ENCODE measurements around the gene NCBP3. TPM values are rescaled to one million over a fixed set of nuclear protein-coding genes. Genes with fewer than 3 reads are reported as not detected.
"Not testable (repeated sequence)": the region's sequence is repeated elsewhere in the genome, so short reads cannot be mapped to it uniquely, and the experiment has no call there.

Gene NCBP3
- total and polyA plus RNA-seq, 4 donors, result 4.6 to 17.1 (median 8.3) TPM

DNA sequence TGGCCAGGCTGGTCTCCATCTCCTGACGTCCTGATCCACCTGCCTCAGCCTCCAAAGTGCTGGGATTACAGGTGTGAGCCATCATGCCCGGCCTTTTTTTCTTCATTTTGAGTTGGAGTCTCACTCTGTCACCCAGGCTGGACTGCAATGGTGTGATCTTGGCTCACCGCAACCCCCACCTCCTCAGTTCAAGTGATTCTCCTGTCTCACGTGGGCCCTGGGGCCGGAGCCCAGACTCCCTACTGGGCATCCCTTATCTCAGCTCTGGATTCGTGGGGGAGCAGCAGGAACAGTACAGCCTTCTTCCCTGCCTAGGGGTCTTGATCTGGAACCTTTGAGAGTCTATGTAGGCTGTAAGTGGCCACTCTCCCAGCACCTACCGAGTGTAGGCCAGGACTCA lies 52.8 kb downstream of the NCBP3 start:
- WGBS, result 96% methylated on average over 7 of the region's 7 CpGs
- not testable (repeated sequence) for H3K4me3 ChIP-seq (ENCODE audit: low read depth in 1 of 3, low read length in 3 of 3); H3K36me3 ChIP-seq (ENCODE audit: control insufficient read depth in 4 of 4, insufficient read depth in 3 of 4, low read depth in 1 of 4, low read length in 3 of 4); H3K9ac ChIP-seq (ENCODE audit: low read depth in 1 of 2, low read length in 2 of 2); H3K9me3 ChIP-seq (ENCODE audit: control insufficient read depth in 4 of 4, low read length in 3 of 4); H3K27me3 ChIP-seq (ENCODE audit: control insufficient read depth in 4 of 4, insufficient read depth in 4 of 4, low read length in 3 of 4); DNase-seq (ENCODE audit: low spot score); H3K4me1 ChIP-seq (ENCODE audit: control insufficient read depth in 4 of 4, insufficient read depth in 4 of 4, low read length in 3 of 4); H3K27ac ChIP-seq (ENCODE audit: low read depth in 1 of 2, low read length in 2 of 2)

DNA sequence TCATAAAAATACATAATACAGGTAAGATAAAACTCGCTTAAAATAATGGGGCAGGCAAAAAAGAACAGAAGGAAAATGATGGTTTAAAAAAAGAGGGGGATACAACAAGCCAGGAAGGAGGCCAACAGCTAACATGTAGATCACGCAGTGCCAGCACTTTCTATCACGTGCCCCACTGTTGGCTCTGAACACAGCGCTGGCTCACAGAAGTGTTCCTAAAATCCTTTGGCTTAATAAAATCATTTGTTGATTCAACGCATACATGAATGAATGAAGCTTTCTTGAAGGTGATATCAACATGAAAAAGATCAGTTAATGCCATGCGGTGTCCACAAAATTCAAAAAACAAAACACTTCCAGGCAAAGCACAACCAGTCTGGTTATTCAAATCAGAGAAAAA lies 53.6 kb downstream of the NCBP3 start:
- DNase-seq (ENCODE audit: low spot score), result no peak

GRCh38 chr17:3788200-3788599 lies 57.8 kb downstream of the NCBP3 start:
- Histone ChIP-seq H3K4me3 (ENCODE audit: low read depth in 1 of 3, low read length in 3 of 3) (no peak overlapping the region), H3K9ac (ENCODE audit: low read depth in 1 of 2, low read length in 2 of 2) (no peak overlapping the region), H3K27ac (ENCODE audit: low read depth in 1 of 2, low read length in 2 of 2) (no peak overlapping the region), H3K9me3 (ENCODE audit: control insufficient read depth in 4 of 4, low read length in 3 of 4) (no peaks in the 10 kb centered on the region), H3K4me1 (ENCODE audit: control insufficient read depth in 4 of 4, insufficient read depth in 4 of 4, low read length in 3 of 4) (peaks cover 0 to 8% (median 3%) of the 10 kb centered on the region in 4 donors), H3K36me3 (ENCODE audit: control insufficient read depth in 4 of 4, insufficient read depth in 3 of 4, low read depth in 1 of 4, low read length in 3 of 4) (no peaks in the 10 kb centered on the region), H3K27me3 (ENCODE audit: control insufficient read depth in 4 of 4, insufficient read depth in 4 of 4, low read length in 3 of 4) (no peaks in the 10 kb centered on the region)
- WGBS, result 70% methylated on average over 2 of the region's 2 CpGs
- no peak for DNase-seq (ENCODE audit: low spot score)
- TF ChIP-seq, protein P1, sequence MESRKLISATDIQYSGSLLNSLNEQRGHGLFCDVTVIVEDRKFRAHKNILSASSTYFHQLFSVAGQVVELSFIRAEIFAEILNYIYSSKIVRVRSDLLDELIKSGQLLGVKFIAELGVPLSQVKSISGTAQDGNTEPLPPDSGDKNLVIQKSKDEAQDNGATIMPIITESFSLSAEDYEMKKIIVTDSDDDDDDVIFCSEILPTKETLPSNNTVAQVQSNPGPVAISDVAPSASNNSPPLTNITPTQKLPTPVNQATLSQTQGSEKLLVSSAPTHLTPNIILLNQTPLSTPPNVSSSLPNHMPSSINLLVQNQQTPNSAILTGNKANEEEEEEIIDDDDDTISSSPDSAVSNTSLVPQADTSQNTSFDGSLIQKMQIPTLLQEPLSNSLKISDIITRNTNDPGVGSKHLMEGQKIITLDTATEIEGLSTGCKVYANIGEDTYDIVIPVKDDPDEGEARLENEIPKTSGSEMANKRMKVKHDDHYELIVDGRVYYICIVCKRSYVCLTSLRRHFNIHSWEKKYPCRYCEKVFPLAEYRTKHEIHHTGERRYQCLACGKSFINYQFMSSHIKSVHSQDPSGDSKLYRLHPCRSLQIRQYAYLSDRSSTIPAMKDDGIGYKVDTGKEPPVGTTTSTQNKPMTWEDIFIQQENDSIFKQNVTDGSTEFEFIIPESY (IDR thresholded peaks at IDR 0.05), result no peak
- no peak for TF ChIP-seq REST (IDR thresholded peaks at IDR 0.05)
- TF ChIP-seq ATF3 (IDR thresholded peaks at IDR 0.05), result no peak
- no peak for TF ChIP-seq YY1 (IDR thresholded peaks at IDR 0.05)
- no peak for TF ChIP-seq TAF1 (conservative IDR thresholded peaks at IDR 0.05)
- TF ChIP-seq RAD21 (IDR thresholded peaks at IDR 0.05), result no peak
- no peak for TF ChIP-seq FOXA1 (IDR thresholded peaks at IDR 0.05)

More for the DNA sequence above, 53.6 kb downstream of the NCBP3 start:
- TF ChIP-seq HNF4A (conservative IDR thresholded peaks at IDR 0.05) (peak in 1 of 2 donors; percentile 10), RXRA (IDR thresholded peaks at IDR 0.05) (no peak)
- no peaks in the 10 kb centered on the region for H3K9me3 ChIP-seq (ENCODE audit: control insufficient read depth in 4 of 4, low read length in 3 of 4)
- H3K27ac ChIP-seq (ENCODE audit: low read depth in 1 of 2, low read length in 2 of 2), result no peak overlapping the region
- H3K36me3 ChIP-seq (ENCODE audit: control insufficient read depth in 4 of 4, insufficient read depth in 3 of 4, low read depth in 1 of 4, low read length in 3 of 4), result no peaks in the 10 kb centered on the region
- no peak overlapping the region for H3K4me3 ChIP-seq (ENCODE audit: low read depth in 1 of 3, low read length in 3 of 3)
- peaks cover 0 to 8% (median 3%) of the 10 kb centered on the region in 4 donors for H3K4me1 ChIP-seq (ENCODE audit: control insufficient read depth in 4 of 4, insufficient read depth in 4 of 4, low read length in 3 of 4)
- H3K9ac ChIP-seq (ENCODE audit: low read depth in 1 of 2, low read length in 2 of 2), result no peak overlapping the region
- WGBS, result 58% methylated on average over 6 of the region's 6 CpGs
- H3K27me3 ChIP-seq (ENCODE audit: control insufficient read depth in 4 of 4, insufficient read depth in 4 of 4, low read length in 3 of 4), result no peaks in the 10 kb centered on the region

- H3K27ac ChIP-seq (ENCODE audit: low read depth in 1 of 2, low read length in 2 of 2); H3K4me1 ChIP-seq (ENCODE audit: control insufficient read depth in 4 of 4, insufficient read depth in 4 of 4, low read length in 3 of 4); H3K9me3 ChIP-seq (ENCODE audit: control insufficient read depth in 4 of 4, low read length in 3 of 4); H3K36me3 ChIP-seq (ENCODE audit: control insufficient read depth in 4 of 4, insufficient read depth in 3 of 4, low read depth in 1 of 4, low read length in 3 of 4); DNase-seq (ENCODE audit: low spot score); H3K4me3 ChIP-seq (ENCODE audit: low read depth in 1 of 3, low read length in 3 of 3); H3K9ac ChIP-seq (ENCODE audit: low read depth in 1 of 2, low read length in 2 of 2); H3K27me3 ChIP-seq (ENCODE audit: control insufficient read depth in 4 of 4, insufficient read depth in 4 of 4, low read length in 3 of 4): not testable (repeated sequence)
- 80% methylated on average over 5 of the region's 5 CpGs for WGBS
These were observed 60.7 kb downstream of the NCBP3 start for GRCh38 chr17:3785323-3785722.
